ENCODE measurements around the gene DDR2. TPM values are rescaled to one million over a fixed set of nuclear protein-coding genes. Genes with fewer than 3 reads are reported as not detected.
A peak's percentile ranks its signal among the peaks of the same experiment; 100 is the strongest.
"Not testable (repeated sequence)": the region's sequence is repeated elsewhere in the genome, so short reads cannot be mapped to it uniquely, and the experiment has no call there.

DDR2 gene
- total RNA-seq, 1 donor from 2014 or later = 26.9 TPM

DNA sequence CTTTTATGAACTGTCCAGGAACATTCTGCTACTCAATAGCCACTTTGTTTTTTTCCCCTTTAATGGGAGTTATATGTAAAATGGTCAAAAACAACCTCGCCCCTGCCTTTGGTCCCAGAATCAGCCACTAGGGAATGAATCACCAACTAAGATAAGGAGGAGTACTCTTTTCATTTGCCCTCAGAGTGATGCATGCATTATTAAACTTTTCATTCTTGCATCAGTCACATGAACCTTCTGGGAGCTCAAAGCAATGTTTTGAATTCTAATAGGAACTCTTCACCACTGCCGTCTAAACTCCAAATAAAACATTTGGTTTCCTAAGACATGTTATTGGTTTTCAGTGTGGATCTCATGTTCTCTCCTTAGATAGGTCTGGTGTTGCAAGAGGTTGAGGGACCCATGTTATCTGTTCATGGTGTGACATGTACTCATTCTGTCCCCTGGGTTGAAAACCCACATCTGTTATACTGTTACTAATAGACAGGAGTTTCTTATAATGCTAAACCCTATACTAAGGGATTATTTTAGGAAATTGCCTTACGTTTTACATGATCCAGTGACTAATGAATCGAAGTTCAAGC, 140.4 kb downstream of the DDR2 start:
- no peaks in the 10 kb centered on the region for H3K27me3 ChIP-seq (ENCODE audit: low read depth)
- DNase-seq = no peak
- no peaks in the 10 kb centered on the region for H3K4me1 ChIP-seq
- peak overlapping the region; percentile 54 for H3K27ac ChIP-seq (replicated peaks)
- no peak overlapping the region for H3K4me3 ChIP-seq
- no peaks in the 10 kb centered on the region for H3K9me3 ChIP-seq (replicated peaks)
- TF ChIP-seq, protein P1, sequence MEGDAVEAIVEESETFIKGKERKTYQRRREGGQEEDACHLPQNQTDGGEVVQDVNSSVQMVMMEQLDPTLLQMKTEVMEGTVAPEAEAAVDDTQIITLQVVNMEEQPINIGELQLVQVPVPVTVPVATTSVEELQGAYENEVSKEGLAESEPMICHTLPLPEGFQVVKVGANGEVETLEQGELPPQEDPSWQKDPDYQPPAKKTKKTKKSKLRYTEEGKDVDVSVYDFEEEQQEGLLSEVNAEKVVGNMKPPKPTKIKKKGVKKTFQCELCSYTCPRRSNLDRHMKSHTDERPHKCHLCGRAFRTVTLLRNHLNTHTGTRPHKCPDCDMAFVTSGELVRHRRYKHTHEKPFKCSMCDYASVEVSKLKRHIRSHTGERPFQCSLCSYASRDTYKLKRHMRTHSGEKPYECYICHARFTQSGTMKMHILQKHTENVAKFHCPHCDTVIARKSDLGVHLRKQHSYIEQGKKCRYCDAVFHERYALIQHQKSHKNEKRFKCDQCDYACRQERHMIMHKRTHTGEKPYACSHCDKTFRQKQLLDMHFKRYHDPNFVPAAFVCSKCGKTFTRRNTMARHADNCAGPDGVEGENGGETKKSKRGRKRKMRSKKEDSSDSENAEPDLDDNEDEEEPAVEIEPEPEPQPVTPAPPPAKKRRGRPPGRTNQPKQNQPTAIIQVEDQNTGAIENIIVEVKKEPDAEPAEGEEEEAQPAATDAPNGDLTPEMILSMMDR (IDR thresholded peaks at IDR 0.05; ENCODE audit: borderline replicate concordance) = no peak
- H3K36me3 ChIP-seq = peaks cover 71% of the 10 kb centered on the region
- intact Hi-C loops (cut with micrococcal nuclease) = no loop called here

DNA sequence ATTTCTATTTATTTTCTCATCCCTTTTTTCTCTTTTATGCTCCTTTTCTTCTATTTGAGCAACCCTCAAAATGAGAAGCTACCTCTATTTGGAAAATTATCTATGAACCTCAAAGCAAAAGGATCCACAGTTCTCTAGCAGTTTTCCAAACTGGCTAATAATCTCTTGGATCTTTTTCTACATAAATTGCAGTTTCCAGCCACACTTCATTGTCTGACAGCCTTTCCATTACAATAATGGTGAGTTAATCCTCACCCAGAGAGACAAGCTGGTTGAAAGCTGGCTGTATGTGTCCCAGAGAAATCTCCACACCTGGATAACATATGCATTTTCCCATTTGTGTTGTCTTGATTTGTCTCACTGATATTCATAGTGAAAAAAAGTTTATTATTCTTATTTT, 141.7 kb downstream of the DDR2 start:
- no peaks in the 10 kb centered on the region for H3K4me1 ChIP-seq
- H3K4me3 ChIP-seq = no peak overlapping the region
- no peaks in the 10 kb centered on the region for H3K9me3 ChIP-seq (replicated peaks)
- no peaks in the 10 kb centered on the region for H3K27me3 ChIP-seq (ENCODE audit: low read depth)
- no peak overlapping the region for H3K27ac ChIP-seq (replicated peaks)
- peaks cover 65% of the 10 kb centered on the region for H3K36me3 ChIP-seq
- TF ChIP-seq, protein P1 (IDR thresholded peaks at IDR 0.05; ENCODE audit: borderline replicate concordance) = no peak
- no peak for DNase-seq
- intact Hi-C loops (cut with micrococcal nuclease) = no loop called here

DNA sequence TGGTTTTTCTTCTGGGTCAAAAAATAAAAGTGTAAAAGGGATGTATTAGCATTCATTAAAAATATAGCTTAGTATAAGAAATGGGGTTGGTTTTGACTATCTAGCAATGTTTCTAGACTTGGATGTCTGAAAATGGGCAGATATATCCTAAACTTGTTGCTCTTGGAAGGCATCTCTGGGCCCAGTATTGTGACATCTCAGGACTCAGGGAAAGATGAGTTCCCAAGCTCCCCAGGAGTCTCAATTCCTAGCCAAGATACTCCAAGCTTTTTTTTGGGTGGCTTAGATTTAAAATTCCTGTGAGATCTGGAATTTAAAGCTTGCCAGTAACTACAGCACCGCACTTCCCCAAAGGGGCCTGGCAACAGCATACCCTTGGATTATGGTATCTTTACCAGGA, 146.8 kb downstream of the DDR2 start:
- TF ChIP-seq, protein P1 (IDR thresholded peaks at IDR 0.05; ENCODE audit: borderline replicate concordance) = no peak
- Histone ChIP-seq H3K9me3 (replicated peaks) (no peaks in the 10 kb centered on the region), H3K27me3 (ENCODE audit: low read depth) (no peaks in the 10 kb centered on the region), H3K4me1 (no peaks in the 10 kb centered on the region), H3K27ac (replicated peaks) (no peak overlapping the region), H3K4me3 (no peak overlapping the region), H3K36me3 (peaks cover 48% of the 10 kb centered on the region)
- intact Hi-C loops (cut with micrococcal nuclease) = no loop called here
- DNase-seq = no peak

DNA sequence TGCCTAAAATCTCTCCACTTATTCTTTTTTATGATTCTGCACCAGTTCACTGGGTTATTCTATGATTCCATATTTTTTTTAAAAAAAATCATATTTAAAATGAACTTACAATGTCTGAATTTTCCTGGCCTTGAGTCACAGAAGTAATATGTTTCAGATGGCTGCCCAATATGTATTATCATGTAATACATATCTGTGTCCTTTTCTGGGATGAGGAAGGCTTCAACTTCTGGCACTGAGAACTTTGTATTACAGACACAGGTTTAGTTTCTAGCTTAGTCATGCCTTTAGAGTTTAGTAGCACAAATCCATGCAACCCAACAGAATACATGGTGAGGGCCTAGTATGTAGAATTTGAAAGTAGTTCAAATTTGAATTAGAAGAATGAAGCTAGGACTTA, 150.4 kb downstream of the DDR2 start:
- H3K36me3 ChIP-seq = peaks cover 23% of the 10 kb centered on the region
- no peaks in the 10 kb centered on the region for H3K4me1 ChIP-seq
- no peak overlapping the region for H3K4me3 ChIP-seq
- H3K27me3 ChIP-seq (ENCODE audit: low read depth) = no peaks in the 10 kb centered on the region
- no peak for DNase-seq
- H3K9me3 ChIP-seq (replicated peaks) = no peaks in the 10 kb centered on the region
- no peak overlapping the region for H3K27ac ChIP-seq (replicated peaks)
- TF ChIP-seq, protein P1 (IDR thresholded peaks at IDR 0.05; ENCODE audit: borderline replicate concordance) = no peak
- intact Hi-C loops (cut with micrococcal nuclease) = no loop called here

DNA sequence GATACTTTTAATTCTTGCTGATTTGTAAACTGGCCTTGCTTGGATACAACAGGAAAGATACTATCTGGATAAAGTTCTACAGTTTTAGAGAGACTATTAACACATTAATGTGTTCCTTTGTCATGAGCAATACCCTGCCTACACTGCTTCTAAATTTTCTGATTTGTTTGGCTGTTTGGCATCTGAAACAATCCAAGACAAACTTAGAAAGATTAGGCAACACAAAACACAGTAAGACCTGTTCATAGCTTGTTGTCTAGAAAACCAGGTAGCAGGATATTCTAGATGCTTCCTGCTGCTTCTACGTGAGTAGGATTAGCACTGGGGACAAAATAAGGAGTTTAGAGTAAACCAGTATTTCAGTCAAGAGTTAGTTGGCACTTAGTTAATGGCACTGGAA, 152.7 kb downstream of the DDR2 start:
- H3K4me3 ChIP-seq; H3K9me3 ChIP-seq (replicated peaks); H3K27me3 ChIP-seq (ENCODE audit: low read depth); intact Hi-C loops (cut with micrococcal nuclease); DNase-seq; H3K4me1 ChIP-seq; H3K27ac ChIP-seq (replicated peaks): not testable (repeated sequence)
- peaks cover 16% of the 10 kb centered on the region for H3K36me3 ChIP-seq

DNA sequence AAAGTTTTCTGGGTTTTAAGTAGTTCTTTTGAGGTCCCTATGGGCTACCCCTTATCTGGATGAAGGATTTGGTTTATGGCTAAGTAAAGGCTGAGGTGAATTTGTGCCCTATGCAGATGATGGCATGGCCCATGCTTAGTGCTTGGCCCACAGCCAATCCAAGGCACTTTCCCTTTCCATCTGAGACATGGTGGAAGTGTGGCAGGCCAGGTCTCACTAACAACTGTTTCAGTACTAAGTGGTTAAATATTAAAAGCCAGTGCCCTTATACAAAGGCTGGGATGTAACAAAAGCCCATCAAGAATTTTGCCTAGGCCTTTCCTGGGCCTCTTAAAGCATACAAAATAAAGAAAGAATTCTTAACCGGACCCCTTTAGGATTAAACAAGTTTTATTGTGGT, 156.5 kb downstream of the DDR2 start:
- H3K9me3 ChIP-seq (replicated peaks); H3K27me3 ChIP-seq (ENCODE audit: low read depth); H3K4me3 ChIP-seq; H3K27ac ChIP-seq (replicated peaks); intact Hi-C loops (cut with micrococcal nuclease); H3K4me1 ChIP-seq; DNase-seq: not testable (repeated sequence)
- H3K36me3 ChIP-seq = peaks cover 10% of the 10 kb centered on the region
